GM21367 (cell line): ENCODE results near the gene IGF2R.
A peak's percentile ranks its signal among the peaks of the same experiment; 100 is the strongest.

Experiments
- ATAC-seq: cut with Tn5 transposase; IDR thresholded peaks from one replicate; pipeline ENCODE4 v1.9.1; 2021; ENCODE audit not compliant: unreplicated experiment

IGF2R gene

GRCh38 chr6:160042014-160042773, 73.3 kb downstream of the IGF2R start:
- no peak for ATAC-seq

GRCh38 chr6:160042788-160043301, 74.0 kb downstream of the IGF2R start:
- no peak for ATAC-seq

DNA sequence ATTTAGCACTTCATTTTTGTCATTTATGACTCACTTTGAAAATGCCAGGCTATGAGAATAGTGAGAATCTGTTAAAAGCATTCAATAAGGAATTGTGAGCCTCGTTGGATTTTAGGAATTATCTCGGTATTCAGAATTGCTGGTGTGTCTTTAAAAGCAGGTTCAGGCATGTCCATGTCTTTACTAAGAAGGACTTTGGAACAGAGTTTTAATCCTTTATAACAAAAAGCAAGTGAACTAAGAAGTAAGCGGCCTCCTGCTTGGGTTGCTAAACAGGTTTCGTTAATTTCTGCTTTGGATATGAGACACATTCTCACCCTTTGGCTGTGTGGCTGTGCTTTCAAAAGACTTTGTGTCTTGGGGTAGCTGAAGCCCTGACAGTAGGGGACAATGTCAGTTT, 74.9 kb downstream of the IGF2R start:
- no peak for ATAC-seq

- ATAC-seq = no peak
Observed at GRCh38 chr6:160044687-160045086, 75.8 kb downstream of the IGF2R start.

GRCh38 chr6:160048471-160048870, 79.6 kb downstream of the IGF2R start:
- no peak for ATAC-seq

DNA sequence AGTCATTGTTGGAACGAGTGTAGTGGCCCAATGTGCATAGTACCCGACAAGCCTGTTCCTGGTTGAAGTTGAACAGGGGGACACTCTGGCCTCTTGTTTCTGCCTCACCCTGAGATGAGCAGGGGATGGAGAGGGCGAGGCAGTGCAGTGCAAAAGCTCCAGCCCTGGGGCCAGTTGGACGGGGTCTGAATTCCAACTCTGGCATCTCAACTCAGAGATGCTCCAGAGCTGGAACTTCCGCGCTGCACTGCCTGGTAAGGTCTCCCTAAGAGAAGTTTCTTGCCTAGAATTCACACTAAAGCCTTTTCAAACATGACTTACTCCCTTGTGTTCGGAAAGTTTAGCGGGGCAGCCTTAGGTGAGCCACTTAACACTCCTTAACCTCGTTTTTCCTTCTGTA, 80.5 kb downstream of the IGF2R start:
- ATAC-seq = no peak

GRCh38 chr6:160050022-160050421, 81.1 kb downstream of the IGF2R start:
- ATAC-seq = no peak

- no peak for ATAC-seq
Observed at GRCh38 chr6:160051390-160051789, 82.5 kb downstream of the IGF2R start.

DNA sequence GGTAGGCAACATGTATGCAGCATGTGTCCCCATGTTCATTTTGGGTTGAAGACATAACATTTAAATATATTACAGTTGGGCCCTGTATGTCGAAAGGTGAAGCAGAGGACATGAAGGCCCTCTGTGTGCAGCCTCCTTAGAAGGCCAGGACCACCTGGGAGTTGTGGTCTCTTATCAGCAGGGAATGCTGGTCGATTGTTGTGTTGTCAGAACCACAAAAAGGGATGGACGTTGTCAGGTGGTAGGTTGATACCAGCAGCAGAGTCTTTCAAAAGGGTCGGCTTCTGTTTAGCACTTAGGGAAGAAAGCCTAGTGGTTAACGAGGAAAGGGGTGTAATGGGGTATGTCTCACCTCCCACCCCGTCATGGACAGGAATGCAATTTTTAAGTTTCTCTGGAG, 85.4 kb downstream of the IGF2R start:
- no peak for ATAC-seq

- no peak for ATAC-seq
Observed at GRCh38 chr6:160054913-160055312, 86.0 kb downstream of the IGF2R start.

- ATAC-seq = no peak
Observed at GRCh38 chr6:160055378-160055777, 86.5 kb downstream of the IGF2R start.

DNA sequence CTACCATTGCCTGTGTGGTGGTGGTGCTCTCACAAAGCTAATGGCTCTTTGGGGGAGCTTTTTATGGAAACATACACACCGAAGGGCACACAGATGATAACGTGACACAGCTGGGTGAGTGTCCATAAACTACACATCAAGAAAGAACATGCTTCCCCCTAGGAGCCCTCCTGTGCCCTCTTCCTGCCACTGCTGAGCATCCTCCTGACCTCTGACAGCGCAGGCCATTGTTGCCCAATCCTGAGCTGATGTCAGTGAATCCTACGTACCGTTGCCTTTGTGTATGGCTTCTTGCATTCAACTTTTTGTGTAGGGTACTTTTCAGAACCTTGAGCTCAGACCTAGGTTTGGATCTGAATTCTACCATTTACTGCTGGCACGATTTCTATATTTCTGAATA, 86.9 kb downstream of the IGF2R start:
- ATAC-seq = no peak

GRCh38 chr6:160057080-160057479, 88.2 kb downstream of the IGF2R start:
- no peak for ATAC-seq

DNA sequence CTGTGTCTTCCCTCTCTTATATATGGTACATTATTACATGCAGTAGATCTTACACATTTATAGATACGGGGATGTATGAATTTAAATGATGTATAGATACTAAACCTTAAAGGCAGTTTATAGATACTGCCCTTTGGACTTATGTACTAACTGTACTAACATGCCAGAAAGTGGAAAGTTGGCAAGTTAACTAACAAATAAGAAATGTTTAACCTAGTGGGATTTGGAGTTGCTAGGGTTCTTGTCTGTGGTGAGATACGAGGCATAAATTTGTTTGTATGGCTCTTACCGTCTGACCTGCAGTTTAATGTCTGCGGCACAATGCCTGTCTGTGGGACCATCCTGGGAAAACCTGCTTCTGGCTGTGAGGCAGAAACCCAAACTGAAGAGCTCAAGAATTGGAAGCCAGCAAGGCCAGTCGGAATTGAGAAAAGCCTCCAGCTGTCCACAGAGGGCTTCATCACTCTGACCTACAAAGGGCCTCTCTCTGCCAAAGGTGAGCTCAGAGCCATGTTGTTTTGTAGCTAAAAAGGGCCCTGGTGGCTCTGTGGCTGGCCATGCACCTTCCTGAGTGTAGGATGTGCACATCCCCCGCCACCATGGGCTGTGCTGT, 89.8 kb downstream of the IGF2R start:
- ATAC-seq = no peak

DNA sequence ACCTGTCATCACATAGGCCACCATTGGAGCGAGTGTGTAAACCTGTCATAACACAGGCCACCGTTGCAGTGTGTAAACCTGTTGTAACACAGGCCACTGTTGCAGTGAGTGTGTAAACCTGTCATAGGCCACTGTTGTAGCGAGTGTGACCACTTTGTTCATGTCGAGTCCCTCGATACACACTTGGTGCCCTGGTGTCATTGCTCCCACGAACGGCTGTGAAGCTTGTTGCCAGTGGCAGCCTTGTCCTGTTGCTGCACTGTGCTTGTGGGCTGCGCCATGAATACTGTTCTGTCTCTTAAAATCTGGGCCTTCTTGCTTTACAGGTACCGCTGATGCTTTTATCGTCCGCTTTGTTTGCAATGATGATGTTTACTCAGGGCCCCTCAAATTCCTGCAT, 91.3 kb downstream of the IGF2R start:
- no peak for ATAC-seq

DNA sequence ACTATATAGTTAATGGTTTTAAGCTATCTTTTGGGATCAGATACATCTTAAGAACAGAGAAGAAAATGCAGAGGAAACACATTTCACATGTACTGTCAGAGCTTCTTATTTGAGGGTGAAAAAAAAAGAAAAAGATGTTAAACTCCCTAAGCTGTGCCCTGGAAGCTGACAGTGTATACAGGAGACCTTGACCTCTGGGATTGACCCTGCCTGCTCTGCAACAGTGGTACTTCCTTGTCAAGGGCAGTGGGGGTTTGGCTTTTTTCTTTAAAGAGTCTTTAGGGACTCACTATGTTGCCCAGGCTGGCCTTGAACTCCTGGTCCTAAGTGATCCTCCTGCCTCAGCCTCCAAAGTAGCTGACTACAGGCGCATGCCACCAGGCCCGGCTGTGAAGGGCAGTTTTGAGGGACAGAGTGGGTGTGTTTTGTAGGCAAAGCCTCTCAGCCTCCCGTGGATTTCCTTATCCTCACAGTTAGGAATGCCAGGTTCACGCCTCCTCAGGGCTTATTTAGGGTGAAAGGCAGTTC, 92.1 kb downstream of the IGF2R start:
- ATAC-seq = no peak

- no peak for ATAC-seq
Observed at GRCh38 chr6:160063771-160064413, 95.0 kb downstream of the IGF2R start.

DNA sequence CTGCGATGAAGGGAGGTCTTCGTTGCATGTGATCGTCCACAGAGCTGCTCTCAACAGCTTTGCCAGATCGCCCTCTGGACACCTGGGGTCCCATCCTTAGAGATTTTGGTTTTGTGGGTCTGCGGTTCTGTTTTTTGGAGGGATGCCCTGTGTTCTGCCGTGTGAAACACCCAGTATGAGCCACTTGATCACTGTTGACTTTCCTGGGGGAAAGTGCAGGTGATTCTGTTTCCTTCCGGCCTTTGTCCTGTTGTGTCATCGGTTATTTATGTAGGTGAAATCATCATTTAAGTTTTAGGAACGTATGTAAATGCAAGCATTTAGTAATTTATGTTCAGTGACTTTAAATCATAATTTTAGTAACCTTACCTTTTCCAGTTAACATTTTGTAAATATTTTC, 96.3 kb downstream of the IGF2R start:
- no peak for ATAC-seq

- ATAC-seq = no peak
Observed at GRCh38 chr6:160067564-160067963, 98.7 kb downstream of the IGF2R start.

DNA sequence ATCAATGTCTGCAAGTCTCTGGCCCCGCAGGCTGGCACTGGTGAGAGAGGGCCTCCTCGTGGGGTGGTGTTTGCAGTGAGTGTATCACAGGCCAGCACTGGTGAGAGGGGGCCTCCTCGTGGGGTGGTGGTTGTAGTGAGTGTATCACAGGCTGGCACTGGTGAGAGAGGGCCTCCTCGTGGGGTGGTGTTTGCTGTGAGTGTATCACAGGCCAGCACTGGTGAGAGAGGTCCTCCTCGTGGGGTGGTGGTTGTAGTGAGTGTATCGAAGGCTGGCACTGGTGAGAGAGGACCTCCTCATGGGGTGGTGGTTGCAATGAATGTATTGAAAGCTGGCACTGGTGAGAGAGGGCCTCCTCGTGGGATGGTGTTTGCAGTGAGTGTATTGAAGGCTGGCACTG, 99.5 kb downstream of the IGF2R start:
- no peak for ATAC-seq

DNA sequence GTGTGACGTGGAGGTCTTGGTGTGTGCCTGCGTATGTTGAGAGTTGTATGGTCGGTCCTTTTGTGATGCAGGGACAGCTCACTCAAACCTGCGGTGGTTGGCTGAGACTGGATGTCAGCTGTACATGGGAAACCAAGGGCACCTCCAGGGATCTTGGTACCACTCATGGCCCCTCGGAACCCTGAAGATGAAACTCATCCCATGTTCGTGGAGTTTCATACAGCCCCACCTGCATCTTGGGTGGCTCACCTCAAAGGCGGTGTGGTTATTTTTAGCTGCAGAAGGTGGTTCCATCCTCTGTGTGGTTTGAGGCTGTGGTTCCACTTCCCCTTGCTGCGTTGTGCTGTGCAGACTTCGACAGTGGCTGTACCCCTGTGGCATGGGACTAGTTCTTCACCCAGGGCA, 100.2 kb downstream of the IGF2R start:
- ATAC-seq = peak; percentile 94

GRCh38 chr6:160069459-160069858, 100.6 kb downstream of the IGF2R start:
- no peak for ATAC-seq
